Measurements from ENCODE around the gene KCNA3. TPM values are rescaled to one million over a fixed set of nuclear protein-coding genes. Genes with fewer than 3 reads are reported as not detected.

The KCNA3 gene
- total and polyA plus RNA-seq, 2 of the 4 experiments (the other 2 are of a cell fraction), result under 0.01 to 0.09 TPM

DNA sequence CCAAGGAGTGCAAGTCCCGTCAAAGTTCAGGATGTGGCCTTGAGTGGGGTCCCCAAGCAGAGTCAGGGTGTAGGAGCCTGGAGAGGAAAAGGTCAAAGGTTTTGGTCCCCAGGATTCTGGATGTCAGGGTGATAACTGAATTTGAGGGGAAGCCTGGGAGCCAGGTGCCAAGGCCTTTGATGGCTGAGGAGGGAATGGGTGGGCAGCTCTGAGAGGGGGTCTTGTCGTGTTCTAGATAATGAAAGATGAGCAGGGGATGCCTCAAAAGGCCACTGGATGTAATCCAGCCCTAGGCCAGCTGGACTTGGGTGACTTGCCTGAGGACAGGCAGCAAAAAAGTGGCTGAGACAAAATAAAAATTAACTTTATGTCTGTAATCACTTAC, 41.1 kb downstream of the KCNA3 start:
- intact Hi-C loops (cut with micrococcal nuclease) (no loop called here), dilution Hi-C loops (cut with HindIII; ENCODE audit: low sequenced_read_pairs, unreplicated experiment) (no loop called here), in situ Hi-C loops (cut with MboI; ENCODE audit: low sequenced_read_pairs) (loop anchor here (5.0 kb wide), 1 partner anchor 134 kb away; no protein-coding TSS in a partner anchor)
- Histone ChIP-seq H2AK9ac (replicated peaks; ENCODE audit: low read depth, low read length, poor library complexity) (no peak overlapping the region), H3K36me3 (ENCODE audit: control insufficient read depth, insufficient read depth, low read length) (no peaks in the 10 kb centered on the region), H3K4me2 (ENCODE audit: low read depth, low read length) (no peak overlapping the region), H3K14ac (replicated peaks; ENCODE audit: low read depth, low read length) (no peak overlapping the region), H3K27ac (ENCODE audit: insufficient read depth, low read length) (no peak overlapping the region), H3K4me1 (ENCODE audit: control insufficient read depth, insufficient read depth, low read length) (peaks cover 3% of the 10 kb centered on the region; the same call in 1 of the 2 replicates), H2BK120ac (ENCODE audit: low read depth, low read length) (no peak overlapping the region), H4K91ac (ENCODE audit: insufficient read depth, low read depth, low read length) (no peak overlapping the region), H2AK5ac (ENCODE audit: low read depth, low read length) (no peak overlapping the region), H3K79me1 (ENCODE audit: low read depth in 1 of 2, low read length in 2 of 2) (no peaks in the 10 kb centered on the region), H3K27me3 (ENCODE audit: control insufficient read depth, insufficient read depth, low read length) (peaks cover 9% of the 10 kb centered on the region; the same call in 1 of the 2 replicates), H4K8ac (ENCODE audit: low read depth in 2 of 2, low read length in 2 of 2) (no peak overlapping the region), H2BK20ac (ENCODE audit: low read depth, low read length) (no peak overlapping the region), H3K18ac (ENCODE audit: low read depth, low read length) (no peak overlapping the region), H3K9me1 (ENCODE audit: insufficient read depth, low read length) (no peaks in the 10 kb centered on the region), H3K9ac (ENCODE audit: low read depth, low read length) (no peak overlapping the region), H4K20me1 (ENCODE audit: insufficient read depth, low read length) (no peaks in the 10 kb centered on the region), H3K23ac (ENCODE audit: low read depth, low read length) (no peak overlapping the region), H2BK5ac (ENCODE audit: low read depth, low read length, poor library complexity, severe bottlenecking) (no peak overlapping the region), H3K4ac (ENCODE audit: low read depth, low read length) (no peak overlapping the region), H2AFZ (replicated peaks; ENCODE audit: low read length, poor library complexity) (no peak overlapping the region), H3K4me3 (ENCODE audit: insufficient read depth, low read depth, low read length) (no peak overlapping the region), H3K56ac (ENCODE audit: extremely low read depth, insufficient read depth, low read length) (no peak overlapping the region), H2BK15ac (ENCODE audit: low read depth, low read length) (no peak overlapping the region), H4K5ac (ENCODE audit: low read depth, low read length) (no peak overlapping the region), H3K9me3 (ENCODE audit: control insufficient read depth, insufficient read depth, low read length) (no peaks in the 10 kb centered on the region)
- ChIA-PET CTCF (no interaction called here), POLR2A (ENCODE audit: unreplicated experiment) (no interaction called here)
- DNase-seq (no peak), ATAC-seq (ENCODE audit: low read depth) (no peak)
- no peak for TF ChIP-seq MAFK (IDR thresholded peaks at IDR 0.05; ENCODE audit: low read depth, low read length)
- TF ChIP-seq FOS (IDR thresholded peaks at IDR 0.05; ENCODE audit: low read depth, low read length), result no peak
- TF ChIP-seq MXI1 (IDR thresholded peaks at IDR 0.05; ENCODE audit: borderline replicate concordance, low read depth, low read length), result no peak
- TF ChIP-seq BHLHE40 (IDR thresholded peaks at IDR 0.05; ENCODE audit: low read depth, low read length), result no peak
- no peak for TF ChIP-seq NFE2L2 (IDR thresholded peaks at IDR 0.05; ENCODE audit: low read depth, low read length)
- no peak for TF ChIP-seq POLR2A (IDR thresholded peaks at IDR 0.05; ENCODE audit: low read depth, low read length)
- TF ChIP-seq RCOR1 (IDR thresholded peaks at IDR 0.05; ENCODE audit: insufficient replicate concordance, low read length), result no peak
- TF ChIP-seq RAD21 (IDR thresholded peaks at IDR 0.05; ENCODE audit: low read length), result no peak
- TF ChIP-seq ELK1 (IDR thresholded peaks at IDR 0.05; ENCODE audit: borderline replicate concordance, low read depth, low read length), result no peak
- no peak for TF ChIP-seq CTCF (conservative IDR thresholded peaks at IDR 0.05; ENCODE audit: low read depth, low read length)
- no peak for TF ChIP-seq USF2 (IDR thresholded peaks at IDR 0.05; ENCODE audit: low read depth, low read length)
- no TSS peak for BruUV-seq (replicated peaks)
- WGBS, 2 experiments (ENCODE audit: extremely low coverage in 2 of 2, insufficient read length in 1 of 2), result 80% methylated on average over 1 of the region's 2 CpGs; no CpG with 5 or more reads in 1 of the 2 experiments
